Right lung (tissue), 5 donors: ENCODE results near the gene LYPD6. TPM values are rescaled to one million over a fixed set of nuclear protein-coding genes. Genes with fewer than 3 reads are reported as not detected.
"Not testable (repeated sequence)": the region's sequence is repeated elsewhere in the genome, so short reads cannot be mapped to it uniquely, and the experiment has no call there.

Experiments used
- DNase-seq, 2 donors: peaks; one replicate each; pipeline ENCODE4 v3.0.0-alpha.2; 2013
- polyA plus RNA-seq, 5 donors: library from polyadenylated mRNA; unstranded; fragments of 120-200 nt; gene quantifications; one replicate each; pipeline versions ENCODE4 v1.2.1 to v1.2.3, GENCODE V29; 2013; ENCODE audit warnings: inconsistent platforms in 1 of 5, low replicate concordance in 1 of 5; ENCODE audit not compliant: insufficient read length in 5 of 5, insufficient read depth in 1 of 5

LYPD6 gene
- polyA plus RNA-seq, 5 donors: 11.9 to 20.5 (median 16.9) TPM

DNA sequence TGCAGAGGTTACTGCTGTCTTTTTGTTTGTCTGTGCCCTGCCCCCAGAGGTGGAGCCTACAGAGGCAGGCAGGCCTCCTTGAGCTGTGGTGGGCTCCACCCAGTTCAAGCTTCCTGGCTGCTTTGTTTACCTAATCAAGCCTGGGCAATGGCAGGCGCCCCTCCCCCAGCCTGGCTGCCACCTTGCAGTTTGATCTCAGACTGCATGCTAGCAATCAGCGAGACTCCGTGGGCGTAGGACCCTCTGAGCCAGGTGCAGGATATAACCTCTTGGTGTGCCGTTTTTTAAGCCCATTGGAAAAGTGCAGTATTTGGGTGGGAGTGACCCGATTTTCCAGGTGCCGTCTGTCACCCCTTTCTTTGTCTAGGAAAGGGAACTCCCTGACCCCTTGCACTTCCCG, 176.4 kb downstream of the LYPD6 start:
- DNase-seq: not testable (repeated sequence)

GRCh38 chr2:149507974-149508373, 177.6 kb downstream of the LYPD6 start:
- DNase-seq: no peak

GRCh38 chr2:149513461-149513860, 183.1 kb downstream of the LYPD6 start:
- DNase-seq: no peak
